Measurements from ENCODE around the gene ANKS1A. TPM values are rescaled to one million over a fixed set of nuclear protein-coding genes. Genes with fewer than 3 reads are reported as not detected.

Gene ANKS1A
- polyA plus RNA-seq, 1 experiment = 5.1 TPM

DNA sequence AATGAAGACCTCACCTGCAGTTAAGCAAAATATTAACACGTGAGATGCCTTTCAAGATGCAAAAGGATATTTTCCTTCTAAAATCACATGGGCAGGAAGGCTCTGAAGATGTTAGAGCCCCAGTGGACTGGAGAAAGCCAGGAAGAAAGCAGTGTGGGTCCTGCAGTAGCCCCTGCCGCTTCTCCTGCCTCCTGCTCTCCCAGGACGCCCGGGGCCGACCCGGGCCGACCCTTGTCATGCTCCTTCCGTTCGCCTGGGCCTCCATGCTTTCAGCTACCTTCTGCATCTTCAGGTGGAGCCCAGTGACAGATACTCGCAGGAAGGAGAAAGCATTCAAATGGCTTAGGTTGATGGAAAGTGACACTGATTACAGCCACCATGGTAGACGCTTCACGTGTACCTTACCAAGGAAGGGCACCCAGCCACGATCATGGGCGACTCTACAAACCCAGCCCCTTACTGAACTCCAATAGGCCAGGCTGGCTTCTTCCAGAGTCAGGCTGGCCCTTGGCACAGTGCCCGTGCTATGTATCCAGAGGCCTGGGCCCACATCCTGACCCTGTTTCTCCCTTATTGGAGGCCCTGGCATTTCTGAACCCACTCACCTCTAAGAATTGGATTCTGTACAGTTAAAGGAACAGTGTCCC, 183.1 kb downstream of the ANKS1A start:
- Histone ChIP-seq H3K27ac (ENCODE audit: low read depth, low read length) (no peak overlapping the region), H3K27me3 (ENCODE audit: control insufficient read depth, insufficient read depth, low read length) (no peaks in the 10 kb centered on the region), H3K9me3 (ENCODE audit: control insufficient read depth, insufficient read depth, low read length) (no peaks in the 10 kb centered on the region), H3K4me3 (ENCODE audit: low read depth, low read length) (no peak overlapping the region)
- ChIA-PET POLR2A (no interaction called here), CTCF (no interaction called here)
- no peak for DNase-seq (ENCODE audit: low read depth, low spot score)
- TF ChIP-seq, protein P1, sequence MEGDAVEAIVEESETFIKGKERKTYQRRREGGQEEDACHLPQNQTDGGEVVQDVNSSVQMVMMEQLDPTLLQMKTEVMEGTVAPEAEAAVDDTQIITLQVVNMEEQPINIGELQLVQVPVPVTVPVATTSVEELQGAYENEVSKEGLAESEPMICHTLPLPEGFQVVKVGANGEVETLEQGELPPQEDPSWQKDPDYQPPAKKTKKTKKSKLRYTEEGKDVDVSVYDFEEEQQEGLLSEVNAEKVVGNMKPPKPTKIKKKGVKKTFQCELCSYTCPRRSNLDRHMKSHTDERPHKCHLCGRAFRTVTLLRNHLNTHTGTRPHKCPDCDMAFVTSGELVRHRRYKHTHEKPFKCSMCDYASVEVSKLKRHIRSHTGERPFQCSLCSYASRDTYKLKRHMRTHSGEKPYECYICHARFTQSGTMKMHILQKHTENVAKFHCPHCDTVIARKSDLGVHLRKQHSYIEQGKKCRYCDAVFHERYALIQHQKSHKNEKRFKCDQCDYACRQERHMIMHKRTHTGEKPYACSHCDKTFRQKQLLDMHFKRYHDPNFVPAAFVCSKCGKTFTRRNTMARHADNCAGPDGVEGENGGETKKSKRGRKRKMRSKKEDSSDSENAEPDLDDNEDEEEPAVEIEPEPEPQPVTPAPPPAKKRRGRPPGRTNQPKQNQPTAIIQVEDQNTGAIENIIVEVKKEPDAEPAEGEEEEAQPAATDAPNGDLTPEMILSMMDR (IDR thresholded peaks at IDR 0.05; ENCODE audit: low read depth, low read length) = no peak

DNA sequence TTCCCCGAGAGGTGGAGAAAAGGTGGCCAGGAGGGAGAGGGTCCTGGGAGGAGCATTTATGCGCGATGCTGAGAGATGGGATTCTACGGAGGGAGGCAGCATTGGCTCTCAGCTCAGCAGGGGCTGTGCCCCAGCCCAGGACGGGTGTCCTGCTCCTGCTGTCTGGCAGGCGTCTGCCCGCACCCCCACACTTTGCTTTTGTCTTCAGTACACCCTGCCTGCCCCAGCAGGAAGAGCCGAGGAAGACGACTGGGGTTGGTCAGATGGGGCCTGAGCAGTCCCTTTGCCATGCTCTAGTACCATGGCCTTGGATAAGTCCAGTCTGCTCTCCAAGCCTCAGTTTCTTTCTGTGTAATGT, 183.6 kb downstream of the ANKS1A start:
- ChIA-PET POLR2A (no interaction called here), CTCF (interaction anchor here (0.6 kb wide), 1 partner anchor 94 kb away, joined by 3 read pairs; no protein-coding TSS in a partner anchor)
- H3K27ac ChIP-seq (ENCODE audit: low read depth, low read length) = no peak overlapping the region
- no peak overlapping the region for H3K4me3 ChIP-seq (ENCODE audit: low read depth, low read length)
- no peaks in the 10 kb centered on the region for H3K9me3 ChIP-seq (ENCODE audit: control insufficient read depth, insufficient read depth, low read length)
- no peak for DNase-seq (ENCODE audit: low read depth, low spot score)
- no peaks in the 10 kb centered on the region for H3K27me3 ChIP-seq (ENCODE audit: control insufficient read depth, insufficient read depth, low read length)
- TF ChIP-seq, protein P1 (IDR thresholded peaks at IDR 0.05; ENCODE audit: low read depth, low read length) = no peak

DNA sequence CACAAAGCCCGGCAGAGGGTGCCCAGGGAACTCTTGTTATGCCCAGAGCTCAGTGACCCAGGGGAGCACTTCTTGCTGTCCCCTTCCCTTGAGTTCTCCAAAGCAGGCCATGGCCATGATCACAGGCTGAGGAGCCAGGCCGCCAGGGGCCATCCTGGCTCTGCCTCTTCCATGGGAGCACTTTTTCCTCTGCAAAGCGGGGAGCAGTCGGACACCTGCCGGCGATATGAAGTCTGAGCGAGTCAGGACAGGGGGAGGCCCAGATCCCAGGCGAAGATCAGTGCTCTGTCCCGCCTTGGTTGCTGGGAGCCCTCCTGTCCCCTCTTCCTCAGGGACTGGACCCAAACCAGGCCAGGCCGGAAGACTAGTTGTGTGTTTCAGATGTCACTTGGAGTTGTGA, 184.2 kb downstream of the ANKS1A start:
- no peak for DNase-seq (ENCODE audit: low read depth, low spot score)
- H3K27ac ChIP-seq (ENCODE audit: low read depth, low read length) = no peak overlapping the region
- ChIA-PET POLR2A (no interaction called here), CTCF (interaction anchor here (0.6 kb wide), 1 partner anchor 95 kb away, joined by 3 read pairs; no protein-coding TSS in a partner anchor)
- H3K9me3 ChIP-seq (ENCODE audit: control insufficient read depth, insufficient read depth, low read length) = no peaks in the 10 kb centered on the region
- no peaks in the 10 kb centered on the region for H3K27me3 ChIP-seq (ENCODE audit: control insufficient read depth, insufficient read depth, low read length)
- TF ChIP-seq, protein P1 (IDR thresholded peaks at IDR 0.05; ENCODE audit: low read depth, low read length) = no peak
- H3K4me3 ChIP-seq (ENCODE audit: low read depth, low read length) = no peak overlapping the region

DNA sequence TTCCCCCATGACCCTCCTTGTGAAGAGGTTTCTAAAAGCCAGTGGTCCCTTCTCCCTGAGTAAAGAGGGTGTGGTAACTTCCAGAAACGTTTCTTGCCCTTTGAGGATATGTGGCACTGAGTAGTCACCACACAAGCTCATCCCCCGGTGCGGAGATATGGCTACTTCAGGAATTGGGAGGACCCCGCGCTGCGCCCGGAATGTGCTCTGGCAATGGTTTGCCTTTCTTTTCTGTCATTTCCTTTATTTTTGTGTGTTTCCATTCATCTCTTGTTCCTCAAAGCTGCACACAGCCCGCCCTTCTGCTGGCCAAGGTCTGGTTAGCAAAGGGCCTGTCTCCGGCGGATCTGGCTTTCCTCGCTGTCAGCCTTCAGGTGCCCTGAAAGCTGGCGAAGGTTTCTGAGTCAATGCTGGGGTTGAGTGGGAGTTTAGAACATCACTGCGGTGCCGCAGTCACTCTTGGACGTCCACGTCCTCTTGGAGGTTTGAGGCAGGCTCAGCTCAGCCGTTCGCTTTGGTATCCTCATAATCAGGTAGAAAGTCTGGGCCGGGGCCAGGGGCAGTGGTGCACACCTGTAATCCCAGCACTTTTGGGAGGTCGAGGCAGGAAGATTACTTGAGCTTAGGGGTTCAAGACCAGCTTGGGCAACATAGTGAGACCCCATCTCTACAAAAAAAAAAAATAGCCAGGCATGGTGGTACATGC, 184.9 kb downstream of the ANKS1A start:
- TF ChIP-seq, protein P1 (IDR thresholded peaks at IDR 0.05; ENCODE audit: low read depth, low read length) = no peak
- ChIA-PET CTCF (interaction anchor here (1.3 to 1.6 kb wide), 2 partner anchors 66 to 87 kb away, joined by 4 to 5 read pairs; no protein-coding TSS in a partner anchor), POLR2A (no interaction called here)
- Histone ChIP-seq H3K9me3 (ENCODE audit: control insufficient read depth, insufficient read depth, low read length) (no peaks in the 10 kb centered on the region), H3K27ac (ENCODE audit: low read depth, low read length) (no peak overlapping the region), H3K4me3 (ENCODE audit: low read depth, low read length) (no peak overlapping the region), H3K27me3 (ENCODE audit: control insufficient read depth, insufficient read depth, low read length) (no peaks in the 10 kb centered on the region)
- DNase-seq (ENCODE audit: low read depth, low spot score) = no peak

DNA sequence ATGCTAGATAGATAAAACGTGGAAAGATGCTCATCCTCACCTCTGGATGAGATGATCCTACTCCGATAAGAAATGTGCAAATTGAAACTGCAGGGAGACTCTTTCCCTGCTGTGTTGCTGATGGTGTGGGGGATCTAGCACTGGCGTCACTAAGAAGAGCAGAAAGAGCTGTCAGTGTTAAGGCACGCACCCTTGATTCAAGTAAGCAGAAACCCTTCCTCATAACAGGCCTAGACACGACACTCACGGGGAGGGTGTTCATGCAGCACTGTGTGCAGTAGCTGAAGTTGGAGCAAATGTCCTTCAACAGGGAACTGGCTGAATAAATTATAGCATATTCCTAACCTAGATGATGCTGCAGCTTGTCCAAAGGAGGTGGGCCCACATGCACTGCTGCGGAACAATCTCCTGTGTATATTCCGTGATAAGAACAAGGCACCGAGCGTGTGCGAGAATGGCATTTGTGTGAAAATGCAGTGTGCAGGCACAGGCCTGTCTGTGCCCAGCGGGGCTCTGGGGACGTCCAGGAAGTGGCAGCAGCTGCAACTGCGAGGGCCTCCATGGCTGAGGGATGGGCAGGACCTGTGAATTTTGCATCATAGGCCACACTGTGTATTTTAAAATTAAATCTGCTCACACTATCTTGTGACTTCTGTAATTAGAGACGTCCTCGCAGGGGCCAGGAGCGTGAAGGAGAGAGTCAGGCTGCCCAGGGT, 188.1 kb downstream of the ANKS1A start:
- CTCF ChIA-PET = no interaction called here
- TF ChIP-seq, protein P1 (IDR thresholded peaks at IDR 0.05; ENCODE audit: low read depth, low read length) = no peak
- Histone ChIP-seq H3K9me3 (ENCODE audit: control insufficient read depth, insufficient read depth, low read length) (no peaks in the 10 kb centered on the region), H3K27me3 (ENCODE audit: control insufficient read depth, insufficient read depth, low read length) (no peaks in the 10 kb centered on the region), H3K27ac (ENCODE audit: low read depth, low read length) (no peak overlapping the region), H3K4me3 (ENCODE audit: low read depth, low read length) (no peak overlapping the region)
- DNase-seq (ENCODE audit: low read depth, low spot score) = no peak
- POLR2A ChIA-PET = no interaction called here

Measured in AG04450 (cell line).